Cardiac muscle cell (in vitro differentiated cells and primary cell): ENCODE data around the gene GAN. TPM values are rescaled to one million over a fixed set of nuclear protein-coding genes. Genes with fewer than 3 reads are reported as not detected.
"Not testable (repeated sequence)": the region's sequence is repeated elsewhere in the genome, so short reads cannot be mapped to it uniquely, and the experiment has no call there.

Experiments used
- DNase-seq, 2 donors: peaks; one replicate each; pipeline versions ENCODE4 v3.0.0 to v3.0.0-alpha.2; 2010 to 2017; ENCODE audit warnings: low read depth in 1 of 2, low spot score in 1 of 2
- H3K27ac ChIP-seq: fragments of 200-600 bp; sonication (generic); 2 replicates; pipeline ENCODE4 v1.5.1; 2016
- H3K27me3 ChIP-seq: fragments of 200-600 bp; sonication (generic); 2 replicates; pipeline ENCODE4 v1.6.0; 2016; ENCODE audit warnings: control low read depth
- H3K36me3 ChIP-seq: fragments of 200-600 bp; sonication (generic); 2 replicates; pipeline ENCODE4 v1.5.1; 2016; ENCODE audit warnings: control low read depth
- H3K4me1 ChIP-seq: fragments of 200-600 bp; sonication (generic); 2 replicates; pipeline ENCODE4 v1.8.1; 2017; ENCODE audit warnings: low read depth, mild to moderate bottlenecking, mixed run types
- H3K4me3 ChIP-seq: fragments of 200-600 bp; sonication (generic); 2 replicates; pipeline ENCODE4 v1.5.1; 2016; ENCODE audit warnings: mild to moderate bottlenecking
- H3K9me3 ChIP-seq: fragments of 200-600 bp; sonication (generic); 2 replicates; pipeline ENCODE4 v1.5.1; 2017; ENCODE audit warnings: low read depth, mild to moderate bottlenecking, control low read depth
- CTCF ChIP-seq: IDR thresholded peaks from 2 replicates; pipeline ENCODE4 v1.5.1; 2012; ENCODE audit warnings: low read depth, mild to moderate bottlenecking, low read length
- polyA plus RNA-seq: library from polyadenylated mRNA; unstranded; fragments of >200 nt; fragmentation: Nextera tagmentation; extraction: Ambion mirVana; gene quantifications from 2 replicates; pipeline ENCODE4 v1.2.1, GENCODE V29; 2016
- total RNA-seq: library from RNA; depleted of rRNA; stranded (reverse); fragments of >200 nt; gene quantifications from 2 replicates; pipeline ENCODE4 v1.2.3, GENCODE V29; 2016

Gene GAN
- total and polyA plus RNA-seq, 2 experiments from 2014 or later = 2.7 to 30.8 TPM

- no peaks in the 10 kb centered on the region for H3K9me3 ChIP-seq
- H3K36me3 ChIP-seq = no peaks in the 10 kb centered on the region
- no peak overlapping the region for H3K27ac ChIP-seq
- no peak overlapping the region for H3K4me3 ChIP-seq
- H3K27me3 ChIP-seq = no peaks in the 10 kb centered on the region
- no peaks in the 10 kb centered on the region for H3K4me1 ChIP-seq
- no peak for DNase-seq
- TF ChIP-seq CTCF = no peak
Observed at GRCh38 chr16:81335669-81336068, 20.9 kb downstream of the GAN start.

GRCh38 chr16:81337097-81337496 is 22.3 kb downstream of the GAN start:
- Histone ChIP-seq H3K36me3 (no peaks in the 10 kb centered on the region), H3K27ac (no peak overlapping the region), H3K9me3 (no peaks in the 10 kb centered on the region), H3K4me1 (no peaks in the 10 kb centered on the region), H3K4me3 (no peak overlapping the region), H3K27me3 (no peaks in the 10 kb centered on the region)
- TF ChIP-seq CTCF = no peak
- no peak for DNase-seq

- not testable (repeated sequence) for H3K4me3 ChIP-seq, DNase-seq
Observed at GRCh38 chr16:81345172-81345571, 30.4 kb downstream of the GAN start.

GRCh38 chr16:81347425-81347824 is 32.7 kb downstream of the GAN start:
- Histone ChIP-seq H3K27ac (no peak overlapping the region), H3K9me3 (no peaks in the 10 kb centered on the region), H3K4me3 (no peak overlapping the region), H3K27me3 (no peaks in the 10 kb centered on the region), H3K4me1 (no peaks in the 10 kb centered on the region), H3K36me3 (no peaks in the 10 kb centered on the region)
- TF ChIP-seq CTCF = no peak
- DNase-seq = no peak

More at GRCh38 chr16:81345172-81345571, 30.4 kb downstream of the GAN start:
- H3K4me1 ChIP-seq, H3K27ac ChIP-seq, H3K36me3 ChIP-seq, H3K27me3 ChIP-seq, H3K9me3 ChIP-seq: not testable (repeated sequence)

GRCh38 chr16:81349608-81350305 is 35.0 kb downstream of the GAN start:
- Histone ChIP-seq H3K4me3 (no peak overlapping the region), H3K27me3 (no peaks in the 10 kb centered on the region), H3K9me3 (no peaks in the 10 kb centered on the region), H3K36me3 (no peaks in the 10 kb centered on the region), H3K4me1 (no peaks in the 10 kb centered on the region), H3K27ac (no peak overlapping the region)
- no peak for DNase-seq
- TF ChIP-seq CTCF = no peak

GRCh38 chr16:81350306-81350615 is 35.5 kb downstream of the GAN start:
- Histone ChIP-seq H3K9me3 (no peaks in the 10 kb centered on the region), H3K27me3 (no peaks in the 10 kb centered on the region), H3K4me3 (no peak overlapping the region), H3K36me3 (no peaks in the 10 kb centered on the region), H3K27ac (no peak overlapping the region), H3K4me1 (no peaks in the 10 kb centered on the region)
- TF ChIP-seq CTCF = peak; percentile 10
- DNase-seq = peak; percentile 10 to 23
